GM13976 (cell line): ENCODE data around the gene SHANK2.

Source experiments
- DNase-seq: peaks from one replicate; pipeline ENCODE4 v3.0.0; 2012; ENCODE audit warnings: low spot score
- CTCF ChIP-seq: IDR thresholded peaks from 2 replicates; pipeline ENCODE4 v1.5.1; 2012; ENCODE audit warnings: borderline replicate concordance, mild to moderate bottlenecking; ENCODE audit not compliant: insufficient read depth; ENCODE audit errors: extremely low read depth, missing control alignments, control extremely low read depth
- in situ Hi-C: fragments of 300-500 bp; cut with MboI; formaldehyde crosslinking; loops from one replicate; pipeline ENCODE4 v1.12.0; 2022; ENCODE audit warnings: low sequenced_read_pairs, mixed read lengths, inconsistent platforms; ENCODE audit not compliant: unreplicated experiment

The SHANK2 gene

GRCh38 chr11:71283971-71284441 lies 31.6 kb upstream of the SHANK2 start:
- DNase-seq, result no peak
- no peak for TF ChIP-seq CTCF
- in situ Hi-C loops, result no loop called here

GRCh38 chr11:71282581-71283351 lies 30.4 kb upstream of the SHANK2 start:
- in situ Hi-C loops, result no loop called here
- TF ChIP-seq CTCF, result no peak
- no peak for DNase-seq

- no peak for TF ChIP-seq CTCF
- in situ Hi-C loops, result no loop called here
Observed at GRCh38 chr11:71281831-71282230, 29.5 kb upstream of the SHANK2 start.

GRCh38 chr11:71281204-71281603 lies 28.8 kb upstream of the SHANK2 start:
- in situ Hi-C loops, result no loop called here
- DNase-seq, result no peak

More at GRCh38 chr11:71281831-71282230, 29.5 kb upstream of the SHANK2 start:
- no peak for DNase-seq

DNA sequence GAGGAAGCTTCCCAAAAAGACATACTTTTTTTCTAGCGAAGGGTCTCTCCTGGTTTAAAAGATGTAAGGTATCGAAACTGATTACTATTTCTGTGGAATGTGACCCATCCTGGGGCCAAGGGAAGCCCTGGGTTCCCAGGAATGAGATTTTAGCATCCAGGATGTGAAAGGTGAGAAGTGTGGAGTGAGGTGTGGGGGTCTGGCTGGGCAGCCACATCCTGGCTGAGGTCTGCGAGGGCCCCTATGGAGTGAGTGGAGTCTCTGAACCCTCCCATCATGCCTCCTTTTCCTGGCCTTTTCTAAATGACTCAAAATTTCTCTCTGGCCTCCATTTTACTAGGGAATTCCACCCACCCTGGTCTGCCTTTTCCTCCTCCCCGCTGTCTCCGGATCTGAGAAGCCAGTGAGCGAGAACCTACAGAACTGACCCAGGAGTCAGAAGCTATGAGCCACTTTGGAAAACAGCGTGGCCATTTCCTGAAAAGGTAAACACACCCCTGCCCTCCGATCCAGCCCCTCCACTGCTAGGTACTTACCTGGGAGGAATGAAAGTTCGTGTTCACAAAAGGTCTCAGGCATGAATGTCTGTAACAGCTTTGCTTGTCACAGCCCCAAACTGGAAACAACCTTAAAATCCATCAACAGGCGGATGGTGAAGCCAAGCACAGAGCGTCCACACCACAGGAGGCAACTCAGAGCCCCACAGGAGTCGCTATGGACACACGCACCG lies 27.7 kb upstream of the SHANK2 start:
- TF ChIP-seq CTCF, result no peak
- DNase-seq, result no peak
- in situ Hi-C loops, result no loop called here

More at GRCh38 chr11:71281204-71281603, 28.8 kb upstream of the SHANK2 start:
- TF ChIP-seq CTCF, result no peak

DNA sequence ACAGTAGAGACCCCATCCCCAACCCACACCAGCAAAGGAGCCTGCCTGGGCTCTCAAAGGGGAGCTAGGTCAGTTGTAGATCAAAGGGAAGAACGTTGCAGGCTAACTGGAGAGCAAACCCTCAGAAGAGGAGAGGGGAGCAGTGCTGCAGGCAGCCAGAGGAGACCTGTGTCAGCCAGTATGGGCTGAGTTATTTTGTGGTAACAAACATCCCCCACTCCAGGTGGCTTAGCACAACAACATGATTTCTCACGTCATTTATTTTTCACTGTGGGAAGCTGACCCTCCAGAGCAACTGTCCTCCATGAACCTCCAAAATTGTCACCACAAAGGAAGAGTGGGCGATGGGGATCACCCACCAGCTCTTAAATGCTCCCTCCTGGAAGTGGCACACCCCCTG lies 19.8 kb upstream of the SHANK2 start:
- TF ChIP-seq CTCF, result no peak
- DNase-seq, result no peak
- in situ Hi-C loops, result no loop called here
